ENCODE results near the gene FAM163B. TPM values are rescaled to one million over a fixed set of nuclear protein-coding genes. Genes with fewer than 3 reads are reported as not detected.

The FAM163B gene
- polyA plus RNA-seq, 1 donor = 0.09 TPM

DNA sequence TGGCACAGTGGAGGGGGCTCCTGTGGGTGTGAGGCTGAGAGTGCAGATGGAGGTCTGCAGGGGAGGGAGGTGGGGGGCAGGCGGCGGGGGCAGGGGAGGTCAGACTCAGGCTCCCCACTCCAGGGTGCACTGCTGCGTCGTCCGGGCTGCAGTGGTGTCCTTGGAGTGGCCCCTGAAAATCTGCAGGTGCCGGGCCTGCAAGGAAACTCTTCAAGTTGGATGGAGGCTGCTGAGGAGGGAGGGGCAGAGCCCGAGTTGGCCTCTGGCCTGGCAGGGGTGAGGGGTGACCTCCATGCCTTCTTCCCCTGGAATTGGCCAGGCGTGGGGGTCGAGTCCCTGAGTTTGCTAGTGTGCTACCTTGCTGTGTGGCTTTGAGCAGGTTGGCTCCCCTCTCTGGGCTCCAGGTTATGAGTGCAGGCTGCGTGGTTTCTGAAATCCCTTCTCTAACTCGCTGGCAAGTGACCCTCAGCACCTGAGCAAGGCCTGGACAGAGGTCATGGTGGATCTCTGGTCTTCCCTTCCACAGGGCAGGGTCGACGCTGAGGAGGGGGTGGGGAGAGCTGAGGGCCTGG lies 73.8 kb downstream of the FAM163B start:
- H3K4me3 ChIP-seq (ENCODE audit: low read length) = no peak overlapping the region
- H3K27me3 ChIP-seq (ENCODE audit: control insufficient read depth, insufficient read depth, low read length) = peaks cover 38% of the 10 kb centered on the region
- no CpG with 5 or more reads among the region's 13 CpGs for WGBS (ENCODE audit: insufficient coverage, low lambda C conversion rate)
- peaks cover 5% of the 10 kb centered on the region for H3K4me1 ChIP-seq (ENCODE audit: control insufficient read depth, insufficient read depth, low read length)
- no peak for DNase-seq
- no peaks in the 10 kb centered on the region for H3K36me3 ChIP-seq (ENCODE audit: control insufficient read depth, insufficient read depth, low read length)
- no peak overlapping the region for H3K27ac ChIP-seq (ENCODE audit: low read length)
- H3K9me3 ChIP-seq (ENCODE audit: control insufficient read depth, low read depth, low read length) = no peaks in the 10 kb centered on the region

DNA sequence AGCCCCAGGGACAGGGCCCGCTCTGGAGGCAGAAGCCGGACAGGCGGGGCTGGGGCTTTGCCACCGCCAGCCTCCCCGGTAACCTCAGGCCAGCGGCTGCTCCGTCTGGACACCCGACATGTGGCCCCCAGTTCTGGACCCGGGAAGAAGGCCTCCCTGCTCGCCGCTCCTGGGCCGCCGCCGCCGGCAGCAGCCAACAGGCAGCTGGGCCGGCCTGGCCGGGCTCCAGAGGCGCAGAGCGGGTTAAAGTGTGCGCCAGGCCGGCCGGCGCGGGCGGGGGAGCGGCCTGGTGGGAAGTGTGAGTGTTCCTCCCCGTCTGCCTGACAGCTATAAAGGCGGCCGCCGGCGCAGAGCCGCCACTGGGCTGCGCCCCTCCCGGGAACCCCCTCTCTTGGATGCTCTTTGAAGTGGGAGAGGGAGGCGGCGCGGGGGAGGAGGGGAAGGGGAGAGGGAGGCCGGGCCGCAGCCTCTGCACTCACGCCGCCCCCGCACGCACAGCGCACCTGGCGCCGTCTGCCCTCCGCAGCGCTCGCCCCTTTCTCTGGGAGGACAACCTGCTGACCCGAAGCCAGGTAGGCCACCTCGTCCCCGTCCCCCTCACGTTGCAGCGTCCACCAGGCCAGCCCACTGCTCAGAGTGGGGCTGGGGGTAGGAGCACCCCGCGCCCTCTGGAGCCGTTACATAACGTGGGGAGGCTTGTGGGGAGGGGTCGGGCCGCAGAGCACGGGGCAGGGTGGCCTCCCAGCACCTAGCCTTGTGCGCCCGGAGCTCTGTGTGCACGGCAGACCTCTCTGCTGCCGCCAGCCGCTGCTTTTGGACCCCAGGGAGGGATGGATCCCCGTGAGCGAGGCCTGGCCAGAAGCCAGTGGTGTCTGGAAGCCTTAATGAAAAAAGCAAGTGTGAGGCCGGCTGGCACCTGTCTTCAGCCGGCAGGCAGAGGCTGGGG lies 74.6 kb downstream of the FAM163B start, which contains the start of gene ADAMTSL2:
ADAMTSL2 (plus strand) TSS at position 359 of the 946 bp plus-strand sequence. CDS start 2,009 bp downstream, outside the sequence.
- peaks cover 31% of the 10 kb centered on the region for H3K27me3 ChIP-seq (ENCODE audit: control insufficient read depth, insufficient read depth, low read length)
- H3K27ac ChIP-seq (ENCODE audit: low read length) = no peak within 1 kb of the TSS
- DNase-seq = peak; percentile 47 to 59
- WGBS (ENCODE audit: insufficient coverage, low lambda C conversion rate) = no CpG with 5 or more reads among the region's 70 CpGs
- peaks cover 5% of the 10 kb centered on the region for H3K4me1 ChIP-seq (ENCODE audit: control insufficient read depth, insufficient read depth, low read length)
- H3K36me3 ChIP-seq (ENCODE audit: control insufficient read depth, insufficient read depth, low read length) = no peaks in the 10 kb centered on the region
- no peak within 1 kb of the TSS for H3K4me3 ChIP-seq (ENCODE audit: low read length)
- no peaks in the 10 kb centered on the region for H3K9me3 ChIP-seq (ENCODE audit: control insufficient read depth, low read depth, low read length)

DNA sequence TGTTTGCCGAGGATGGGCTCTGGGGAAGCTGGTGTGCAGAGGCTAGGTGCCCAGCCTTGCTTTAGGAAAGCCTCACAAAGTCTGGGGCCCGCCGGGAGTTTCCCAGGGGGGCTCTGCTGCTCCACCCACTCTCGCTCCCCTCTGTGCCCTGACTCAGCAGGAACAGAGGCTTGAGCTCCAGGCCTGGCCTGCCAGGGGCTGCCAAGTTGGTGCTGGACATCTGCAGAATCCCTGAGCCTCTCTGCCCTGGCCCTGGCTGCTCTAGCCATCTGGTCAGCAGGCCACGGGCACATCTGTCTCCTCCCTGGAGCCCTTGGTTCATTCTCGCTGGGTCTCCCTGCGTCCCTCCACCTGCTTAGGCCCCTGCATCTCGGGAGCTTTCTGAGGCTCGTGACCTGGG lies 75.3 kb downstream of the FAM163B start:
- peaks cover 5% of the 10 kb centered on the region for H3K4me1 ChIP-seq (ENCODE audit: control insufficient read depth, insufficient read depth, low read length)
- no CpG with 5 or more reads among the region's 9 CpGs for WGBS (ENCODE audit: insufficient coverage, low lambda C conversion rate)
- H3K27ac ChIP-seq (ENCODE audit: low read length) = no peak overlapping the region
- H3K27me3 ChIP-seq (ENCODE audit: control insufficient read depth, insufficient read depth, low read length) = peaks cover 28% of the 10 kb centered on the region
- H3K36me3 ChIP-seq (ENCODE audit: control insufficient read depth, insufficient read depth, low read length) = no peaks in the 10 kb centered on the region
- DNase-seq = no peak
- H3K4me3 ChIP-seq (ENCODE audit: low read length) = no peak overlapping the region
- no peaks in the 10 kb centered on the region for H3K9me3 ChIP-seq (ENCODE audit: control insufficient read depth, low read depth, low read length)

DNA sequence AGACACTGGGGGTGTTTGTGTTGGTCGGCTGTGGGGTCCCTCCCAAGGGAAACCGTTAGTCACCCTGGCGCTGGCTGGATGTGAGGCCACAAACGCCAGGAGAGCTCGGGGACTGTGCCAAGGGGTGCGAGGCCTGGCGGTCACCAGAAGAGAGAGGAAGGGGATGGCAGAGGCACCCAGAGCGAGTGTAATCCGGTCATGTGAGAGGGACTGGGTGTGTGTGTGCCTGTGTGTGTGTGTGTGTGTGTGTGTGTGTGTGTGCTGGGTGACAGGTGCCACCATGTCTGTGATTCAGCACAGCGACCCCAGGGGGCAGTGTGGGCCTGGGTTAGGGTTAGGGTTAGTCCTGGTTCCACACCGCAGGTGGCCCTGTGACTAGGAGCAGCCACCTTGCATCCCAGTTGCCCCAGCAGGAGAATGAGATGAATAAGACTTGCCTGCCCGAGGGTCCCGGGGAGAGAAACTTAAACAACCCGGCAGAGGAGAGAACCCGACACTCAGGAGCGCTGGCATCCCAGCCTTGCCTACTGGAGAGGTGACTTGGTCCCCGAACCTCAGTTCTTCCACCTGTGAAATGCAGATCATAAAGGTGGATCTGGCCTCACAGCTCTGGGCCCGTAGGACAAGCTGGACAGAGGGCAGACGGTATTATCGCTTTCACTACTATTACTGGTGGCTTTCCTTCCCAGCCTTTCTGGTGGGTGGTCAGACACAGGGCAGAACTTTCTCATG lies 76.1 kb downstream of the FAM163B start:
- Histone ChIP-seq H3K4me3 (ENCODE audit: low read length) (no peak overlapping the region), H3K4me1 (ENCODE audit: control insufficient read depth, insufficient read depth, low read length) (peaks cover 5% of the 10 kb centered on the region), H3K9me3 (ENCODE audit: control insufficient read depth, low read depth, low read length) (peaks cover 2% of the 10 kb centered on the region), H3K36me3 (ENCODE audit: control insufficient read depth, insufficient read depth, low read length) (no peaks in the 10 kb centered on the region), H3K27me3 (ENCODE audit: control insufficient read depth, insufficient read depth, low read length) (peaks cover 32% of the 10 kb centered on the region), H3K27ac (ENCODE audit: low read length) (no peak overlapping the region)
- no CpG with 5 or more reads among the region's 20 CpGs for WGBS (ENCODE audit: insufficient coverage, low lambda C conversion rate)
- peak in 1 of 2 donors; percentile 39 for DNase-seq

DNA sequence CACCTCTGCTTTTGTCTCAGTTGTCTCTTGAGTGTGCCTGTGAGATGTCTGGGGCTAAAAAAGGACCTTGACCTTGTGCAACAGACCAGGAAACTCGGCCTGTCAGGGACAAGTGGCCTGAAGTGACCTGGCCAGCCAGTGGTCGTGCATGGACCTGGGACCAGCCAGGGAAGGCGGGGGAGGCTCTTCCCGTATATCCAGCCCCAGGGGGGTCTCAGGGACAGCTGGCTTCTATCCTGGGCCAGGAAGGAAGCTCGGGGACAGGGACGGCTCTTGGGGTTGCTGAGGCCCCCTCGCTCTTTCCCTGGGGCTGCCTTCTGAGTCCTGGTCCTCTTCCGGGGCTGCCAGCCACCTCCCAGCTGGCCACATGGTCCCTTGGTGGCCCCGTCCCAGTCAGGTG lies 77.9 kb downstream of the FAM163B start:
- peaks cover 15% of the 10 kb centered on the region for H3K4me1 ChIP-seq (ENCODE audit: control insufficient read depth, insufficient read depth, low read length)
- H3K9me3 ChIP-seq (ENCODE audit: control insufficient read depth, low read depth, low read length) = peaks cover 2% of the 10 kb centered on the region
- whole genome bisulfite sequencing (ENCODE audit: insufficient coverage, low lambda C conversion rate) = no CpG with 5 or more reads among the region's 9 CpGs

GRCh38 chr9:133529874-133530273 lies 79.3 kb downstream of the FAM163B start:
- WGBS (ENCODE audit: insufficient coverage, low lambda C conversion rate) = no CpG with 5 or more reads among the region's 7 CpGs
- Histone ChIP-seq H3K4me1 (ENCODE audit: control insufficient read depth, insufficient read depth, low read length) (peaks cover 15% of the 10 kb centered on the region), H3K27me3 (ENCODE audit: control insufficient read depth, insufficient read depth, low read length) (peaks cover 40% of the 10 kb centered on the region), H3K36me3 (ENCODE audit: control insufficient read depth, insufficient read depth, low read length) (no peaks in the 10 kb centered on the region), H3K9me3 (ENCODE audit: control insufficient read depth, low read depth, low read length) (peaks cover 2% of the 10 kb centered on the region), H3K4me3 (ENCODE audit: low read length) (no peak overlapping the region), H3K27ac (ENCODE audit: low read length) (no peak overlapping the region)
- DNase-seq = no peak

More for the DNA sequence above, 77.9 kb downstream of the FAM163B start:
- Histone ChIP-seq H3K4me3 (ENCODE audit: low read length) (no peak overlapping the region), H3K27me3 (ENCODE audit: control insufficient read depth, insufficient read depth, low read length) (peaks cover 48% of the 10 kb centered on the region), H3K27ac (ENCODE audit: low read length) (no peak overlapping the region), H3K36me3 (ENCODE audit: control insufficient read depth, insufficient read depth, low read length) (no peaks in the 10 kb centered on the region)
- DNase-seq = no peak

DNA sequence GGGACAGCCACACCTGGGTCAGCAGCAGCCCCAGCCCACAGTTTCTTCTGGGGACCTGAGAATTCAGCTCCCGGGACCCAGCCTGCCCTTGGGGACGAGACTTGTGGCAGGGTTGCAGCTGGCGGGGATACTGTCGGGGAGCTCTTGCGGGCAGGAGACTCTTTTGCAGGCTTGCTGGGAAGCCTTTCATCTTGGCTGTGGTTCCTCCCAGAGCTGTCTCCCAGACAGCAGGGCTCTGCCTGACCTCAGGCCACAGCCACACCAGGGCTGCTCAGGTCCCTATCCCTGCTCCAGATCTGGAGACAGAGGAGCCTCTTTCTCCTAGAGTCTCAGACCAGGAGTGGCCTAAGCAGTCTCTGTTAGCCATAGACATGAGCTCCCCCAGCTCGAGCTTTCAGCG lies 79.7 kb downstream of the FAM163B start:
- no peak overlapping the region for H3K27ac ChIP-seq (ENCODE audit: low read length)
- peaks cover 2% of the 10 kb centered on the region for H3K9me3 ChIP-seq (ENCODE audit: control insufficient read depth, low read depth, low read length)
- no peaks in the 10 kb centered on the region for H3K36me3 ChIP-seq (ENCODE audit: control insufficient read depth, insufficient read depth, low read length)
- no peak for DNase-seq
- no peak overlapping the region for H3K4me3 ChIP-seq (ENCODE audit: low read length)
- peaks cover 38% of the 10 kb centered on the region for H3K27me3 ChIP-seq (ENCODE audit: control insufficient read depth, insufficient read depth, low read length)
- no CpG with 5 or more reads among the region's 7 CpGs for WGBS (ENCODE audit: insufficient coverage, low lambda C conversion rate)
- peaks cover 15% of the 10 kb centered on the region for H3K4me1 ChIP-seq (ENCODE audit: control insufficient read depth, insufficient read depth, low read length)

GRCh38 chr9:133528876-133529241 lies 80.3 kb downstream of the FAM163B start:
- Histone ChIP-seq H3K9me3 (ENCODE audit: control insufficient read depth, low read depth, low read length) (peaks cover 2% of the 10 kb centered on the region), H3K4me1 (ENCODE audit: control insufficient read depth, insufficient read depth, low read length) (peaks cover 10% of the 10 kb centered on the region), H3K36me3 (ENCODE audit: control insufficient read depth, insufficient read depth, low read length) (no peaks in the 10 kb centered on the region), H3K27ac (ENCODE audit: low read length) (no peak overlapping the region), H3K27me3 (ENCODE audit: control insufficient read depth, insufficient read depth, low read length) (peaks cover 33% of the 10 kb centered on the region), H3K4me3 (ENCODE audit: low read length) (no peak overlapping the region)
- no peak for DNase-seq
- WGBS (ENCODE audit: insufficient coverage, low lambda C conversion rate) = no CpG with 5 or more reads among the region's 11 CpGs

DNA sequence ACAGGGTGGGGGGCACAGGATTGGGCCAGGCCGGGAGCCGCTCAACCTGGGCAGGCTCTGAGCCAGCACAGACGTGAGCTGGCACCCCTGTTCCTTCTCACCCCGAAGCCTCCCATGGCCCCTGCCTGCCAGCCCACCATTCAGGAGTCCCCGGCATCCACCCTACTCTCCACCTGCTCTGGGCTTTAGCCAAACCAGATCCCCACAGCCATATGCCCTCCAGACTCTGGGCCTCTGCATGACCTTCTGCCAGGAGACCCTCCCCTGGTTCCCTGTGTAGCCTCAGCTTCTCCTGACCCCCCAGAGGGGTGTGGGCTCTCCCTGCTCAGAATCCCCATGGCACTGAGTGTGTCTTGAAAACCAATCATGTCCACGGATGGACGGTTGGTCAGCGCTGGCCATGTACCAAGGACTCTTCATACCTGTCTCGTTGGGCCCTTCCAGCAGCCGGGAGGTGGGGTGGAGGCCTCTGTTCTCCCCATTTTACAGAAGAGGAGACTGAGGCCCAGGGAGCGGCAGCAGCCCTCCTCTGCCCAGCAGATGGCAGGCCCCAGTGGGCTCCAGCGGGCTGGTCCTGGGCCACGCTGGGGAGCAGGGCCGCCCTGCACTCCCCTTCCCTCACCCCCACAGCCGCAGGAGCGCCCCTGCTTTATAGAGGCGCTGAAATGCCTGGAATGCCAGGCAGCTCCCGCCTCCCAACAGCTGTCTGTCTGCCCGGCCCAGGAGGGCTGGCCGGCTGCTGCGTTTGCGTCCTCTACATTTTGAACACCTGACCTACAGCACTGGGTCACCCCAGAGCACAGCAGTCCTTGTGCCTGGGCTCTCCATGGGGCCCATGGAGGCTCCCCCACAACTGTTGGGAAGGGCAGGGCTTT lies 81.0 kb downstream of the FAM163B start:
- H3K36me3 ChIP-seq (ENCODE audit: control insufficient read depth, insufficient read depth, low read length) = no peaks in the 10 kb centered on the region
- no peak overlapping the region for H3K4me3 ChIP-seq (ENCODE audit: low read length)
- H3K27ac ChIP-seq (ENCODE audit: low read length) = no peak overlapping the region
- no CpG with 5 or more reads among the region's 22 CpGs for WGBS (ENCODE audit: insufficient coverage, low lambda C conversion rate)
- no peak for DNase-seq
- H3K27me3 ChIP-seq (ENCODE audit: control insufficient read depth, insufficient read depth, low read length) = peaks cover 27% of the 10 kb centered on the region
- peaks cover 2% of the 10 kb centered on the region for H3K9me3 ChIP-seq (ENCODE audit: control insufficient read depth, low read depth, low read length)
- H3K4me1 ChIP-seq (ENCODE audit: control insufficient read depth, insufficient read depth, low read length) = peaks cover 10% of the 10 kb centered on the region
